Calu3 (cell line): Measurements from ENCODE around the gene PDZD4. TPM values are rescaled to one million over a fixed set of nuclear protein-coding genes. Genes with fewer than 3 reads are reported as not detected.

Experiments
- BruUV-seq: library from RNA; stranded (reverse); fragments of 400-500 nt; replicated peaks from 2 replicates; lab custom pipeline; 2021; lab: Mats Ljungman, UMichigan
- CTCF ChIA-PET: fragments of 300-600 bp; sonication (Branson Sonifier 250); formaldehyde crosslinking; loops from one replicate; lab custom pipeline; 2022; ENCODE audit warnings: antibody characterized with exemption; lab: Charles Lee
- DNase-seq: peaks from one replicate; pipeline ENCODE4 v3.0.0; 2022
- H3K27ac Mint-ChIP-seq: one replicate; pipeline ENCODE4 v1.8.0; 2022; ENCODE audit warnings: mixed read lengths; ENCODE audit not compliant: unreplicated experiment
- H3K27me3 Mint-ChIP-seq: one replicate; pipeline ENCODE4 v1.8.0; 2022; ENCODE audit warnings: mixed read lengths; ENCODE audit not compliant: unreplicated experiment
- H3K36me3 Mint-ChIP-seq: one replicate; pipeline ENCODE4 v1.8.0; 2022; ENCODE audit warnings: mild to moderate bottlenecking, moderate library complexity, mixed read lengths; ENCODE audit not compliant: insufficient read depth, unreplicated experiment
- H3K4me1 Mint-ChIP-seq: one replicate; pipeline ENCODE4 v1.8.0; 2022; ENCODE audit warnings: mild to moderate bottlenecking, low read depth, mixed read lengths; ENCODE audit not compliant: unreplicated experiment
- H3K4me3 Mint-ChIP-seq: one replicate; pipeline ENCODE4 v1.8.0; 2022; ENCODE audit warnings: mild to moderate bottlenecking, low read depth, moderate library complexity, mixed read lengths; ENCODE audit not compliant: unreplicated experiment
- H3K9me3 Mint-ChIP-seq: one replicate; pipeline ENCODE4 v1.8.0; 2022; ENCODE audit warnings: low read depth, mixed read lengths; ENCODE audit not compliant: unreplicated experiment
- intact Hi-C: fragments of 100-400 bp; cut with micrococcal nuclease; formaldehyde crosslinking; loops from one replicate; pipeline ENCODE4 v1.10.0; 2022; ENCODE audit not compliant: unreplicated experiment
- total RNA-seq: library from RNA; stranded (reverse); gene quantifications from 2 replicates; pipeline ENCODE4 v1.2.3, GENCODE V29; 2022
- TF ChIP-seq, protein P1 (sequence below): fragments of 200-600 bp; IDR thresholded peaks from one replicate; pipeline ENCODE4 v1.8.0; 2022; ENCODE audit warnings: antibody characterized with exemption; ENCODE audit not compliant: unreplicated experiment

PDZD4 gene
- total RNA-seq, 1 experiment from 2014 or later: 0.76 TPM

DNA sequence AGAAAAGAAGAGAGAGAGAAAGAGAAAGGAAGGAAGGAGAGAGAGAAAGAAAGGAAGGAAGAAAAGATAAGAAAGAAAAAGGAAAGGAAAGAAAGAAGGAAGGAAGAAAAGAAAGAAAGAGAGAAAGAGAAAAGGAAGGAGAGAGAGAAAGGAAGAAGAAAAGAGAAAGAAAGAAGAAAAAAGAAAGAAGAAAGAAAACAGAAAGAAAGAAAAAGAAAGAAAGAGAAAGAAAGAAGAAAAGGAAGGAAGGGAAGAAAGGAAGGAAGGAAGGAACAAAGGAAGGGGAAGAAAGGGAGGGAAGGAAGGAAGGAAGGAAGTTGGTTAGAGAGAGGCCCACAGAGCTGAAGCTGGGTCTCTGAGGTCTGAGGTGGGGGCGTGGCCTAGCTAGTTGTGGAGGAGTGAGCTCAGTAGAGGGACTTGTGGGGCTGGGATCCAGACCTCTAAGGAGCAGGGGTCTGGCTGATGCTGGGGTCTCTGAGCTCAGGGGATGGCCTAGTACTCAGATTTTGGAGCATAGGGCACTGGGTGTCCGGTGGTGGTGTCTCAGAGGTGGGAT is 27.1 kb upstream of the PDZD4 start:
- TF ChIP-seq, protein P1, sequence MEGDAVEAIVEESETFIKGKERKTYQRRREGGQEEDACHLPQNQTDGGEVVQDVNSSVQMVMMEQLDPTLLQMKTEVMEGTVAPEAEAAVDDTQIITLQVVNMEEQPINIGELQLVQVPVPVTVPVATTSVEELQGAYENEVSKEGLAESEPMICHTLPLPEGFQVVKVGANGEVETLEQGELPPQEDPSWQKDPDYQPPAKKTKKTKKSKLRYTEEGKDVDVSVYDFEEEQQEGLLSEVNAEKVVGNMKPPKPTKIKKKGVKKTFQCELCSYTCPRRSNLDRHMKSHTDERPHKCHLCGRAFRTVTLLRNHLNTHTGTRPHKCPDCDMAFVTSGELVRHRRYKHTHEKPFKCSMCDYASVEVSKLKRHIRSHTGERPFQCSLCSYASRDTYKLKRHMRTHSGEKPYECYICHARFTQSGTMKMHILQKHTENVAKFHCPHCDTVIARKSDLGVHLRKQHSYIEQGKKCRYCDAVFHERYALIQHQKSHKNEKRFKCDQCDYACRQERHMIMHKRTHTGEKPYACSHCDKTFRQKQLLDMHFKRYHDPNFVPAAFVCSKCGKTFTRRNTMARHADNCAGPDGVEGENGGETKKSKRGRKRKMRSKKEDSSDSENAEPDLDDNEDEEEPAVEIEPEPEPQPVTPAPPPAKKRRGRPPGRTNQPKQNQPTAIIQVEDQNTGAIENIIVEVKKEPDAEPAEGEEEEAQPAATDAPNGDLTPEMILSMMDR: no peak
- CTCF ChIA-PET: interaction anchor here (0.7 kb wide), 1 partner anchor 87 kb away, joined by 4 read pairs; no protein-coding TSS in a partner anchor
- no peaks in the 10 kb centered on the region for H3K9me3 Mint-ChIP-seq
- no TSS peak for BruUV-seq
- intact Hi-C loops: no loop called here
- no peaks in the 10 kb centered on the region for H3K36me3 Mint-ChIP-seq
- no peak overlapping the region for H3K4me3 Mint-ChIP-seq
- peaks cover 74% of the 10 kb centered on the region for H3K27me3 Mint-ChIP-seq
- H3K4me1 Mint-ChIP-seq: no peaks in the 10 kb centered on the region
- no peak overlapping the region for H3K27ac Mint-ChIP-seq
- DNase-seq: no peak

DNA sequence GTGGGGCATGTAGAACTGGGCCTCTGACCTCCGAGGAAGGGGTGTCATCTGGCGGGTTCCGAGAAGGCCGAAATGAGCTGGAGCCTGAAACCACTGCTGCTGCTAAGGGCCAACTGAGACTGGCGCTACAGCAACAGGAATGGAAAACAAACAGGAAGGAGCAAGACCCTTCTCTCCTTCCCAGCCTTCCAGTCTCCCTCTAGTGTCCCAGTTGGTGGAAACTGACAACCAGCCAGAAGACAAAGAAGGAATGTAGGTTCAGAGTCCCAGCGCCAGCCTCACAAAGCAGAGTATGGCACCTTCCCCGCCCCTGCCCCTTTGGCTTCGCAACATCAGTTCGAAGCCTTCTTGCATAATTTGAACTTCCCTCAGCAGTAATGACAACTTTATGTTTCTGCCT is 24.4 kb upstream of the PDZD4 start:
- Mint-ChIP-seq H3K4me3 (no peak overlapping the region), H3K4me1 (no peaks in the 10 kb centered on the region), H3K36me3 (no peaks in the 10 kb centered on the region), H3K9me3 (no peaks in the 10 kb centered on the region), H3K27me3 (peaks cover 82% of the 10 kb centered on the region), H3K27ac (no peak overlapping the region)
- intact Hi-C loops: no loop called here
- CTCF ChIA-PET: no interaction called here
- TF ChIP-seq, protein P1: no peak
- no peak for DNase-seq
- BruUV-seq: no TSS peak

DNA sequence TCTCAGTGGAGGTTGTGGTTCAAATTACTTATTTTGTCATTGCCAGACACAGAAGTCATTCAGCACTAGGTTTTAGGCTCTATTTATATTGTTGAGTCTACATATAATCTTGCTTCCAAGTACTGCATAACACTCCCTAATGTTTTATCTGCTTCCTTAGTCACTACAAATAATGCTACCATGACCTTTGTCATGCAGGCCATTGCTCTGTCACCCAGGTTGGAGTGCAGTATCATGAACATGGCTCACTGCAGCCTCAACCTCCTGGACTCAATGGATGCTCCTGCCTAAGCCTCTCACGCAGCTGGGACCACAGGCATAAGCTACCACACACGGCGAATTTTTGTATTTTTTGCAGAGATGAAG is 23.5 kb upstream of the PDZD4 start:
- peaks cover 73% of the 10 kb centered on the region for H3K27me3 Mint-ChIP-seq
- CTCF ChIA-PET: no interaction called here
- no peaks in the 10 kb centered on the region for H3K36me3 Mint-ChIP-seq
- intact Hi-C loops: no loop called here
- no peak for DNase-seq
- BruUV-seq: no TSS peak
- H3K4me1 Mint-ChIP-seq: no peaks in the 10 kb centered on the region
- TF ChIP-seq, protein P1: no peak
- no peak overlapping the region for H3K27ac Mint-ChIP-seq
- no peaks in the 10 kb centered on the region for H3K9me3 Mint-ChIP-seq
- no peak overlapping the region for H3K4me3 Mint-ChIP-seq

DNA sequence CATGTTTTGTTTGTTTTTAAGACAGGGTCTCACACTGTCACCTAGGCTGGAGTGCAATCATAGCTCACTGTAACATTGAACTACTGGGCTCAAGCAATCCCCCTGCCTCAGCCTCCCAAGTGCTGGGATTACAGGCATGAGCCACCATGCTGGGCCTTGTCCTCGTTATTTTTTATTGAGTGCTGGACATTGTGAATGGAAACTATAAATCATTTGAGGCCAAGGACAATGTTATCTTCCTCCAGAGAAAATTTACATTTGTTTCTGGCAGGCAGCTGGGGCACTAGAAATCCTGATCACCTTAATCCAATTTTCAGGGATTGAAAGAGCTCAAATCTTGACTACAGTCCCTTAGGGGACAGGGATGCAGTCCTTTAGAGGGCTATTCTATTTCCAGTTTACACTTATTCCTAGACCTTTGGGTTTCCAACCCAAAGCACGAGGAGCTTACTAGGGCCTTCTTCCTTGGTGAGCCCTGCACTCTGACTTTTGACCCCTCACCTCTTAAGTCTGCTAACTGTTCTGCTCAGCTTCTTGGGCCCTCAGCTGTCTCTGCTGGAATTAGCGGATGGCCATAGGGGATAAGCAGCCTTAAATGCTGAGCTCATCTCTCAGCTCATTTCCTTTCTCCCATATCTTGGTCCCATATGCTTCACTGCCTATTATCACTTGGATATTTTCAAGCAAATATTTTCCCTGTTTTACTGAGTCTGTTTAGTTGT is 23.0 kb upstream of the PDZD4 start:
- H3K36me3 Mint-ChIP-seq: no peaks in the 10 kb centered on the region
- no peak overlapping the region for H3K4me3 Mint-ChIP-seq
- no peak for DNase-seq
- TF ChIP-seq, protein P1: no peak
- intact Hi-C loops: no loop called here
- CTCF ChIA-PET: no interaction called here
- H3K27ac Mint-ChIP-seq: no peak overlapping the region
- no peaks in the 10 kb centered on the region for H3K4me1 Mint-ChIP-seq
- H3K27me3 Mint-ChIP-seq: peaks cover 68% of the 10 kb centered on the region
- no peaks in the 10 kb centered on the region for H3K9me3 Mint-ChIP-seq
- no TSS peak for BruUV-seq
